Keratinocyte (primary cell): ENCODE data around the gene NINJ1. TPM values are rescaled to one million over a fixed set of nuclear protein-coding genes. Genes with fewer than 3 reads are reported as not detected.

ENCODE experiments used
- DNase-seq: peaks from one replicate; pipeline ENCODE4 v3.0.0-alpha.2; 2011; ENCODE audit warnings: low read depth, missing footprints, low spot score
- FAIRE-seq: peaks from 2 replicates; lab custom pipeline; 2011; peaks lifted over from hg19 to GRCh38; lab: Jason Lieb, UNC
- H2AFZ ChIP-seq: 2 replicates; pipeline ENCODE4 v1.6.0; 2012; ENCODE audit warnings: low read length, control low read depth, inconsistent platforms; ENCODE audit not compliant: control insufficient read depth
- H3K27ac ChIP-seq: 2 replicates; pipeline ENCODE4 v1.5.1; 2011; ENCODE audit warnings: low read length; ENCODE audit not compliant: control insufficient read depth, insufficient read depth
- H3K27me3 ChIP-seq: 3 replicates; pipeline ENCODE4 v1.6.0; 2011; ENCODE audit warnings: low read length; ENCODE audit not compliant: control insufficient read depth, insufficient read depth; ENCODE audit errors: extremely low read depth
- H3K36me3 ChIP-seq, 2 experiments: 2 replicates in 1 of 2; 3 replicates in 1 of 2; pipeline ENCODE4 v1.5.1; 2011; ENCODE audit warnings: low read length in 2 of 2, mild to moderate bottlenecking in 1 of 2; ENCODE audit not compliant: control insufficient read depth in 2 of 2, insufficient read depth in 2 of 2; ENCODE audit errors: extremely low read depth in 1 of 2
- H3K4me1 ChIP-seq: 3 replicates; pipeline ENCODE4 v1.5.1; 2011; ENCODE audit warnings: low read length; ENCODE audit not compliant: control insufficient read depth, insufficient read depth; ENCODE audit errors: extremely low read depth
- H3K4me2 ChIP-seq: 3 replicates; pipeline ENCODE4 v1.6.0; 2011; ENCODE audit warnings: low read depth, low read length; ENCODE audit not compliant: control insufficient read depth, insufficient read depth; ENCODE audit errors: extremely low read depth
- H3K4me3 ChIP-seq, 3 experiments: fragments of 200-600 bp in 1 of 3; sonication (generic) in 1 of 3; 2 replicates in 2 of 3; 3 replicates in 1 of 3; pipeline ENCODE4 v1.5.1; 2011 to 2016; ENCODE audit warnings: low read length in 3 of 3, mild to moderate bottlenecking in 3 of 3, control low read depth in 2 of 3, inconsistent platforms in 1 of 3, low read depth in 1 of 3, mixed read lengths in 1 of 3, mixed run types in 1 of 3, moderate library complexity in 1 of 3; ENCODE audit not compliant: control insufficient read depth in 2 of 3, insufficient read depth in 2 of 3; ENCODE audit errors: extremely low read depth in 1 of 3
- H3K79me2 ChIP-seq: 2 replicates; pipeline ENCODE4 v1.6.0; 2012; ENCODE audit warnings: low read length; ENCODE audit not compliant: control insufficient read depth, insufficient read depth
- H3K9ac ChIP-seq: 3 replicates; pipeline ENCODE4 v1.6.0; 2011; ENCODE audit warnings: low read length; ENCODE audit not compliant: control insufficient read depth, insufficient read depth; ENCODE audit errors: extremely low read depth
- H3K9me1 ChIP-seq: 3 replicates; pipeline ENCODE4 v1.6.0; 2011; ENCODE audit warnings: low read length; ENCODE audit not compliant: control insufficient read depth, insufficient read depth; ENCODE audit errors: extremely low read depth
- H3K9me3 ChIP-seq: 2 replicates; pipeline ENCODE4 v1.5.1; 2012; ENCODE audit warnings: low read depth, low read length; ENCODE audit not compliant: control insufficient read depth
- H4K20me1 ChIP-seq: 3 replicates; pipeline ENCODE4 v1.6.0; 2011; ENCODE audit warnings: low read length; ENCODE audit not compliant: control insufficient read depth, insufficient read depth; ENCODE audit errors: extremely low read depth
- EZH2 ChIP-seq: IDR thresholded peaks from one replicate; pipeline ENCODE4 v1.6.1; 2012; ENCODE audit warnings: inconsistent platforms, mild to moderate bottlenecking, low read length, moderate library complexity
- dilution Hi-C: fragments of 300-500 bp; cut with MboI; formaldehyde crosslinking; loops from one replicate; pipeline ENCODE4 v1.7.0; 2020; ENCODE audit warnings: low sequenced_read_pairs; ENCODE audit not compliant: extremely low pct_ligation_motif_present
- polyA plus RNA-seq, 5 experiments: library from polyadenylated mRNA; depleted of rRNA in 3 of 5; stranded (reverse) in 3 of 5; stranded (forward) in 1 of 5; unstranded in 1 of 5; fragments of >200 nt; gene quantifications; 1 replicate in 1 of 5; 2 replicates in 3 of 5; 3 replicates in 1 of 5; pipeline versions ENCODE4 v1.2.1 to v1.2.3, GENCODE V29; 2011 to 2012; ENCODE audit warnings: missing spikeins in 2 of 5, low read depth in 1 of 5, low replicate concordance in 1 of 5
- TF ChIP-seq, protein P1 (sequence below), 3 experiments: IDR thresholded peaks in 1 of 3; conservative IDR thresholded peaks in 1 of 3; optimal IDR thresholded peaks in 1 of 3; 2 replicates in 2 of 3; 3 replicates in 1 of 3; pipeline versions ENCODE3 to v1.5.1; 2011; ENCODE audit warnings: low read length in 3 of 3, mild to moderate bottlenecking in 3 of 3, moderate library complexity in 2 of 3, control low read depth in 1 of 3, inconsistent platforms in 1 of 3; ENCODE audit not compliant: insufficient read depth in 2 of 3; ENCODE audit errors: extremely low read depth in 1 of 3

The NINJ1 gene
- polyA plus RNA-seq, 1 donor (not counting 4 experiments of a cell fraction or from before 2014, with no cell fraction given): 7.4 TPM

DNA sequence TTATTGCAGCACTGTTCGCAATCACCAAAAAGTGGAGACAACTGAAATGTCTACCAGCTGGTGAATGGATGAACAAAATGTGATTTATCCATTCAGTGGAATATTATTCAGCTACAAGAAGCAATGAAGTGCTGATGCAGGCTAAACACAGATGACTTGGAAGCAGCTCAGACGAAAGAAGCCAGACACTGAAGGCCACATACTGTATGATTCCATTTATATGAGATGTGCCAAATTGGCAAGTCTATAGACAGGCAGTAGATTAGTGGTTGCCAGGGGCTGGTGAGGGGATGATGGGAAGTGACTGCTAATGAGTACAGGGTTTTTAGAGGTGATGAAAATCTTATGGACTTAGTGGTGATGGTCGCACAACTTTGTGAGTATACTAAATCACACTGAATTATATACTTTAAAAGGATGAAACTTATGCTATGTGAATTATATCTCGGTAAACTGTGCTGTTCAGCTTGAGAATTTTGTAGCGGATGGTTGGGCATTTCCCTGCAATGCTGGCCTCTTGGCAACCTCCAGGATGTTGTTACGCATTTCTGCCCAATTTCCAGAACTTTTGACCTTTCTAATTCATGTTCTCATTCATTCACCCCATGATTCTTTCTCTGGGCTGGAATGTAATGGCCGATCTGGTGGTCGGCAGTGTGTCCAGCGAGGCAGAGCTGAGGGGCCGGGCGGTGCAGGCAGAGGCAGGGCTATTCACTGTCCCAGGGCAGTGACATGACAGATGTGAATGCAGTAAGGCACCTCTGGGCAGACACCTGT, 27.9 kb upstream of the NINJ1 start:
- DNase-seq (no peak), FAIRE-seq (no peak)
- no peak overlapping the region for H2AFZ ChIP-seq
- no peaks in the 10 kb centered on the region for H3K27me3 ChIP-seq
- no peak overlapping the region for H3K4me2 ChIP-seq
- H3K36me3 ChIP-seq: no peaks in the 10 kb centered on the region
- H3K4me3 ChIP-seq: no peak overlapping the region
- dilution Hi-C loops: no loop called here
- H3K79me2 ChIP-seq: no peaks in the 10 kb centered on the region
- no peak overlapping the region for H3K27ac ChIP-seq
- no peaks in the 10 kb centered on the region for H3K9me3 ChIP-seq
- H3K4me1 ChIP-seq: no peaks in the 10 kb centered on the region
- TF ChIP-seq EZH2: no peak
- TF ChIP-seq, protein P1, sequence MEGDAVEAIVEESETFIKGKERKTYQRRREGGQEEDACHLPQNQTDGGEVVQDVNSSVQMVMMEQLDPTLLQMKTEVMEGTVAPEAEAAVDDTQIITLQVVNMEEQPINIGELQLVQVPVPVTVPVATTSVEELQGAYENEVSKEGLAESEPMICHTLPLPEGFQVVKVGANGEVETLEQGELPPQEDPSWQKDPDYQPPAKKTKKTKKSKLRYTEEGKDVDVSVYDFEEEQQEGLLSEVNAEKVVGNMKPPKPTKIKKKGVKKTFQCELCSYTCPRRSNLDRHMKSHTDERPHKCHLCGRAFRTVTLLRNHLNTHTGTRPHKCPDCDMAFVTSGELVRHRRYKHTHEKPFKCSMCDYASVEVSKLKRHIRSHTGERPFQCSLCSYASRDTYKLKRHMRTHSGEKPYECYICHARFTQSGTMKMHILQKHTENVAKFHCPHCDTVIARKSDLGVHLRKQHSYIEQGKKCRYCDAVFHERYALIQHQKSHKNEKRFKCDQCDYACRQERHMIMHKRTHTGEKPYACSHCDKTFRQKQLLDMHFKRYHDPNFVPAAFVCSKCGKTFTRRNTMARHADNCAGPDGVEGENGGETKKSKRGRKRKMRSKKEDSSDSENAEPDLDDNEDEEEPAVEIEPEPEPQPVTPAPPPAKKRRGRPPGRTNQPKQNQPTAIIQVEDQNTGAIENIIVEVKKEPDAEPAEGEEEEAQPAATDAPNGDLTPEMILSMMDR (optimal IDR thresholded peaks at IDR 0.05 in 1 of 3, IDR thresholded peaks at IDR 0.05 in 1 of 3, conservative IDR thresholded peaks at IDR 0.05 in 1 of 3; ENCODE audit: extremely low read depth in 1 of 3, insufficient read depth in 2 of 3, low read length in 3 of 3): no peak
- H4K20me1 ChIP-seq: no peaks in the 10 kb centered on the region
- no peaks in the 10 kb centered on the region for H3K9me1 ChIP-seq
- no peak overlapping the region for H3K9ac ChIP-seq

DNA sequence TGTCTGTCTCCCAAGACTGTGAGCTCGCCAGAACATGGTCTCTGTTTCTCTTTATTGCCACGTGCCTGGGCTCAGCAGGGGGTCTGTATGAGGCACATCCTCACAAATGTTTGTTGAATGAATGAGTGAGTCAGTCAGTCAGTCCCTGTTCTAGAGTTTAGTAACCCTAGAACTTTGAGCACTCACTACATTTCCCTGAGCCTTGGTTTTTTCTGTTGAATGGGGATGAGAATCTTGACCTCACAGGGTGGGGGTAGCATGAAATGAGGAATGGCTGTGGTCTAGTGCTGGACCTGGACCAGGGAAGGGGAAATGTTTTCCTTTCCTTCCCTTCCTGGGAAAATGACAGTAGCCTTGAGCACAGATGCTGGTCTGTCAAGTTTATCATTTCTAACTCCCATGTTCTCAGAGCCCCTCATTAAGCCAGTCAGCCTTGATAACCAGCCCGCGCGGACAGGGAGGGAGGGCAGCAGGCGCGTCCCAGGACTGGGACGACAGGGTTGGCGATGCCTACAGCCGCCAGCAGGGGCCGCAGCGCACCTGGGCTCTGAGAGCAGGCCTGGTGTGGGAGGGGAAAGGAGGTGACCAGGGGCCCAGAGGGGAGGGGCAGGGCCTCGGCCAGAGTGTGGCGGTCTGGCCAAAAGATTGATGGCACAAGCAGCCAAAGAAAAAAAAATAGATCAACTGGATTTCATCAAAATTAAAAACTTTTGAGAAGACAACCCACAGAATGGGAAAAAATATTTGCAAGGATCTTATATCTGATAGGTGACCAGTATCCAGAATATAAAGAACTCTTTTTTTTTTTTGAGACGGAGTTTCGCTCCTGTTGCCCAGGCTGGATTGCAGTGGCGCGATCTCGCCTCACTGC, 25.8 kb upstream of the NINJ1 start:
- FAIRE-seq: no peak
- H3K4me3 ChIP-seq: no peak overlapping the region
- H2AFZ ChIP-seq: no peak overlapping the region
- no peaks in the 10 kb centered on the region for H3K79me2 ChIP-seq
- no peaks in the 10 kb centered on the region for H3K4me1 ChIP-seq
- H3K4me2 ChIP-seq: no peak overlapping the region
- no peaks in the 10 kb centered on the region for H3K36me3 ChIP-seq
- H3K9me1 ChIP-seq: no peaks in the 10 kb centered on the region
- no peak for DNase-seq
- H3K27me3 ChIP-seq: no peaks in the 10 kb centered on the region
- H3K9ac ChIP-seq: no peak overlapping the region
- H3K9me3 ChIP-seq: no peaks in the 10 kb centered on the region
- TF ChIP-seq, protein P1 (optimal IDR thresholded peaks at IDR 0.05 in 1 of 3, IDR thresholded peaks at IDR 0.05 in 1 of 3, conservative IDR thresholded peaks at IDR 0.05 in 1 of 3; ENCODE audit: extremely low read depth in 1 of 3, insufficient read depth in 2 of 3, low read length in 3 of 3): peak; percentile 86 to 100 (median 98)
- no peak for TF ChIP-seq EZH2
- H4K20me1 ChIP-seq: no peaks in the 10 kb centered on the region
- no peak overlapping the region for H3K27ac ChIP-seq
- dilution Hi-C loops: loop anchor here (10.0 kb wide), 1 partner anchor 125 kb away; no protein-coding TSS in a partner anchor
